ENCODE measurements around the gene SMARCA4.

Gene SMARCA4

DNA sequence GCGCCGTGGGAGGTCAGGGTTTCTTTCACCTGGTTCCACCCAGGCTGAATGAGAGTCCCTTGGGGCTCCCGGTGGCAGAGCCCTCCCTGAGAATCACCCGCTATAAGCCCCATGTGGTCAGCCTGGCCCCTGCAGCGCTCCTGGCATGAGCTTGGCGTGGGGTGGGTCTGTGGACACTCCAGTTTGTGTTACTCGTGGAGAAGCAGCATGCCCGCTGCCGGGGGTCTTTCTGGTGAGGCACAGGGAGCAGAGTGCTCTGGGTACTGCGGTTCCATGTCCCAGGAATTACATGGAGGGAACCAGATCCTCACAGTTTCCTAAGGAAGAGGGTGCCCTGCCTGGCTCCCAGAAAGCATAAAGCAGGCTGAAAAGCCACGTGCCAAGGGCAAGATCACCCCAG is 62.2 kb downstream of the SMARCA4 start:
- TF ChIP-seq, protein P1, sequence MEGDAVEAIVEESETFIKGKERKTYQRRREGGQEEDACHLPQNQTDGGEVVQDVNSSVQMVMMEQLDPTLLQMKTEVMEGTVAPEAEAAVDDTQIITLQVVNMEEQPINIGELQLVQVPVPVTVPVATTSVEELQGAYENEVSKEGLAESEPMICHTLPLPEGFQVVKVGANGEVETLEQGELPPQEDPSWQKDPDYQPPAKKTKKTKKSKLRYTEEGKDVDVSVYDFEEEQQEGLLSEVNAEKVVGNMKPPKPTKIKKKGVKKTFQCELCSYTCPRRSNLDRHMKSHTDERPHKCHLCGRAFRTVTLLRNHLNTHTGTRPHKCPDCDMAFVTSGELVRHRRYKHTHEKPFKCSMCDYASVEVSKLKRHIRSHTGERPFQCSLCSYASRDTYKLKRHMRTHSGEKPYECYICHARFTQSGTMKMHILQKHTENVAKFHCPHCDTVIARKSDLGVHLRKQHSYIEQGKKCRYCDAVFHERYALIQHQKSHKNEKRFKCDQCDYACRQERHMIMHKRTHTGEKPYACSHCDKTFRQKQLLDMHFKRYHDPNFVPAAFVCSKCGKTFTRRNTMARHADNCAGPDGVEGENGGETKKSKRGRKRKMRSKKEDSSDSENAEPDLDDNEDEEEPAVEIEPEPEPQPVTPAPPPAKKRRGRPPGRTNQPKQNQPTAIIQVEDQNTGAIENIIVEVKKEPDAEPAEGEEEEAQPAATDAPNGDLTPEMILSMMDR (IDR thresholded peaks at IDR 0.05; ENCODE audit: extremely low read depth, missing control alignments): no peak

DNA sequence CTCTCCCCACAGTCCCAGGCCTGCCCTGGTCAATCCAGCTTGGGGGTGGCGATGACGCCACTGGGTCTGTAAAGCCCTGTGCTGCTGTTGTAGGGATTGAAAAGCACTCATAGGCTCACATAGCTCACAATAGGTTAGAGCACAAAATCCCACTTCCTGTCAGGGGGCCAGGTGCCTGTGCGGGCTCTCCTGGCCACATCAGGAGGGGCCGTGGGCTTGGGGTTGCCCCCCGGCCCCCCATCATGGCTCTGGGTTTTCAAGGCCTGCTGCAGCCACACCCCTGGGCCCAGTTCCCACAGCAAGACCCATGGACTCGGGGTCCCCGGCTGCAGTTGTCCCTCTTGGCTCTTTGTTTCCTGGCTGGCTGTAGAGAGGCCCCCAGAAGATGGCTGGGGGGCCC is 62.9 kb downstream of the SMARCA4 start:
- DNase-seq (ENCODE audit: low spot score): no peak

More for the DNA sequence above, 62.2 kb downstream of the SMARCA4 start:
- DNase-seq (ENCODE audit: low spot score): no peak

GRCh38 chr19:11024259-11024658 is 63.4 kb downstream of the SMARCA4 start:
- TF ChIP-seq, protein P1 (IDR thresholded peaks at IDR 0.05; ENCODE audit: extremely low read depth, missing control alignments): no peak
- DNase-seq (ENCODE audit: low spot score): no peak

More for the DNA sequence above, 62.9 kb downstream of the SMARCA4 start:
- TF ChIP-seq, protein P1 (IDR thresholded peaks at IDR 0.05; ENCODE audit: extremely low read depth, missing control alignments): no peak

DNA sequence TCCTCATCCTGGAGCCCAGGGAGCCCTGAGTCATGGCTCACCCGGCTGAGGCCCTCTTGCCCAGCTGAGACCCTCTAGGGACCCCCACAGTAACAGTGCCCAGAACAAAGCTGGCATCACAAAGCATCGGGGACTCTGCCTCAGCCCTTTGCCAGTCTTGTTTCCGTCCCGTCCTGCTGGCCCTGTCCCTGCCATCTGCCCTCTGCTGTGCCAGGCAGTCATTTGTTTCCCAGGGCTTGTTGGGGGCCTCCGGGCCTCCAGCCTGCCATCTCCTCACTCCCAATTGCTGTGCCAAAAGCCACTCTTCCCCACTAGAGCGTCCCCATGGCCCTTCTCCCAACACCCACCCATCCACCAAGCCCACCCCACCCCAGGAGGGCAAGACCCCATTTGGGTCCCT is 64.2 kb downstream of the SMARCA4 start:
- TF ChIP-seq, protein P1 (IDR thresholded peaks at IDR 0.05; ENCODE audit: extremely low read depth, missing control alignments): no peak
- no peak for DNase-seq (ENCODE audit: low spot score)

DNA sequence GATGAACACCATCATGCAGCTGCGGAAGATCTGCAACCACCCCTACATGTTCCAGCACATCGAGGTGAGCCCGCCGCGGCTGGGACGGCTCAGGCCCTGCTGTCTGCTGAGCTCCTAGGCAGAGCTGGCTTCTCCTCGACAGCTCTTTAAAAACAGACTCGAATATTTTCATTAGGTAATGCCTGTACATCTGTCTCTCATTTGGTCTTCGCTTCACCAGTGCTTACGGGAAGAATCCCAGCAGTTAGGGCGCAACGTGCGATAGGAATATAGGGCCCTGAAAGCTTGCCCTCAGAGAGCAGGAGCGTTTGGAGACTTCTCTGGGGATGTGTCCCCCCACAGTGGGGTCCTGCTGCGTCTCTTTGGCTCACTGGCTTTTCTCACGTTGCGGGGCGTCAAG is 64.6 kb downstream of the SMARCA4 start:
- no peak for DNase-seq (ENCODE audit: low spot score)
- TF ChIP-seq, protein P1 (IDR thresholded peaks at IDR 0.05; ENCODE audit: extremely low read depth, missing control alignments): no peak

- TF ChIP-seq, protein P1 (IDR thresholded peaks at IDR 0.05; ENCODE audit: extremely low read depth, missing control alignments): no peak
- DNase-seq (ENCODE audit: low spot score): no peak
These were observed 65.2 kb downstream of the SMARCA4 start for GRCh38 chr19:11025997-11026396.

DNA sequence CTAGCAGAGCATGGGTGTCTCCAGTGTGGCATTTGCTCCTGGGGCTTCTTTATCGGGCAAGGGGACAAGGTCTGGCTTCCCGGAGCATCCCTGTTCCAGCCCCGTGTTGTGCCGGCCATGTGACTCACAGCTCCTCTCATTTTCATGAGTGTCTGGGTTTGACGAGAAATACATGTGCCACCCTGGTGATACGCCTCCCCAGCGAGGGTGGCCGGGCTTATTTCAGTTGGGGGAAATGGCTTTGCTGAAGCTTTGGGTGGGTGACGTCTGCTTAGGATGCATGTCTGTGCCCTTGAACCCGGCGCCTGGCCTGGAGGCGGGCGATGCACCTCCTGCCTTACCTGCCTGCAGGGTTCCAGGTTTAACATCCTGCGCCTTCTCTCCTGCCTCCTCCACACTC is 66.6 kb downstream of the SMARCA4 start:
- DNase-seq (ENCODE audit: low spot score): no peak
- TF ChIP-seq, protein P1 (IDR thresholded peaks at IDR 0.05; ENCODE audit: extremely low read depth, missing control alignments): no peak
